KMS-11 (cell line): ENCODE results near the gene C3orf62.
"Not testable (repeated sequence)": the region's sequence is repeated elsewhere in the genome, so short reads cannot be mapped to it uniquely, and the experiment has no call there.

Experiments used
- H2AFZ ChIP-seq: fragments of 200-600 bp; sonication (generic); 2 replicates; pipeline ENCODE4 v1.6.1; 2016; ENCODE audit warnings: antibody characterized with exemption, mixed run types, low read depth
- H3K27ac ChIP-seq: fragments of 200-600 bp; sonication (generic); 2 replicates; pipeline ENCODE4 v1.6.1; 2016; ENCODE audit warnings: mild to moderate bottlenecking, mixed run types
- H3K27me3 ChIP-seq: fragments of 200-600 bp; sonication (generic); 2 replicates; pipeline ENCODE4 v1.6.1; 2017; ENCODE audit warnings: mild to moderate bottlenecking, low read depth, mixed run types, moderate library complexity; ENCODE audit not compliant: insufficient read depth
- H3K36me3 ChIP-seq: fragments of 200-600 bp; sonication (generic); 2 replicates; pipeline ENCODE4 v1.6.1; 2017; ENCODE audit warnings: mild to moderate bottlenecking, mixed run types; ENCODE audit not compliant: insufficient read depth
- H3K4me1 ChIP-seq: fragments of 200-600 bp; sonication (generic); 2 replicates; pipeline ENCODE4 v1.6.1; 2016; ENCODE audit warnings: mild to moderate bottlenecking, low read depth, mixed run types; ENCODE audit not compliant: poor library complexity, severe bottlenecking
- H3K4me2 ChIP-seq: fragments of 200-600 bp; sonication (generic); 2 replicates; pipeline ENCODE4 v1.7.0; 2016; ENCODE audit warnings: mild to moderate bottlenecking, mixed run types
- H3K4me3 ChIP-seq: fragments of 200-600 bp; sonication (generic); IDR thresholded peaks from 2 replicates; pipeline ENCODE4 v1.6.1; 2017; ENCODE audit warnings: low read depth, low read length, mixed read lengths; ENCODE audit not compliant: insufficient read depth
- H3K79me2 ChIP-seq: fragments of 200-600 bp; sonication (generic); 2 replicates; pipeline ENCODE4 v1.6.1; 2016; ENCODE audit warnings: low read depth, mixed run types; ENCODE audit not compliant: insufficient read depth
- H3K9ac ChIP-seq: fragments of 200-600 bp; sonication (generic); 2 replicates; pipeline ENCODE4 v1.6.1; 2016; ENCODE audit warnings: mild to moderate bottlenecking, mixed run types
- H4K20me1 ChIP-seq: fragments of 200-600 bp; sonication (generic); 2 replicates; pipeline ENCODE4 v1.6.1; 2016; ENCODE audit warnings: mild to moderate bottlenecking, mixed run types; ENCODE audit not compliant: insufficient read depth
- CTCF ChIP-seq: fragments of 200-600 bp; sonication (generic); conservative IDR thresholded peaks from 2 replicates; pipeline ENCODE4 v1.6.1; 2017; ENCODE audit warnings: low read depth, mild to moderate bottlenecking, antibody characterized with exemption, low read length, moderate library complexity, mixed read lengths

C3orf62 gene

GRCh38 chr3:49248840-49249227 lies 28.2 kb downstream of the C3orf62 start:
- Histone ChIP-seq H3K27ac (peak overlapping the region; percentile 35; the same call in 1 of the 2 replicates), H3K36me3 (no peaks in the 10 kb centered on the region), H3K4me1 (peaks cover 25% of the 10 kb centered on the region), H4K20me1 (no peaks in the 10 kb centered on the region), H3K4me2 (no peak overlapping the region), H3K9ac (no peak overlapping the region), H2AFZ (peak overlapping the region; percentile 18; the same call in 1 of the 2 replicates), H3K4me3 (no peak overlapping the region), H3K79me2 (no peaks in the 10 kb centered on the region), H3K27me3 (no peaks in the 10 kb centered on the region)
- TF ChIP-seq CTCF = no peak

- no peaks in the 10 kb centered on the region for H3K79me2 ChIP-seq
- H3K9ac ChIP-seq = no peak overlapping the region
- H3K4me3 ChIP-seq = no peak overlapping the region
- peaks cover 25% of the 10 kb centered on the region for H3K4me1 ChIP-seq
- no peak for TF ChIP-seq CTCF
- H4K20me1 ChIP-seq = no peaks in the 10 kb centered on the region
- H3K27me3 ChIP-seq = no peaks in the 10 kb centered on the region
- no peaks in the 10 kb centered on the region for H3K36me3 ChIP-seq
- H3K27ac ChIP-seq = no peak overlapping the region; the same call in 1 of the 2 replicates
- no peak overlapping the region for H3K4me2 ChIP-seq
- H2AFZ ChIP-seq = peak overlapping the region; percentile 30; the same call in 1 of the 2 replicates
Observed at GRCh38 chr3:49244581-49245205, 32.3 kb downstream of the C3orf62 start.

- not testable (repeated sequence) for H2AFZ ChIP-seq, H3K4me2 ChIP-seq, H3K27me3 ChIP-seq, H3K4me3 ChIP-seq, H3K9ac ChIP-seq, H3K36me3 ChIP-seq, H3K79me2 ChIP-seq, H4K20me1 ChIP-seq, H3K27ac ChIP-seq
- H3K4me1 ChIP-seq = peaks cover 13% of the 10 kb centered on the region
Observed at GRCh38 chr3:49240091-49240490, 36.9 kb downstream of the C3orf62 start.

GRCh38 chr3:49238274-49239127 lies 38.5 kb downstream of the C3orf62 start:
- Histone ChIP-seq H3K27ac (no peak overlapping the region), H3K4me3 (no peak overlapping the region), H2AFZ (no peak overlapping the region), H3K9ac (no peak overlapping the region), H3K36me3 (no peaks in the 10 kb centered on the region), H3K27me3 (no peaks in the 10 kb centered on the region), H3K4me1 (no peaks in the 10 kb centered on the region), H3K79me2 (no peaks in the 10 kb centered on the region), H4K20me1 (no peaks in the 10 kb centered on the region), H3K4me2 (no peak overlapping the region)
- no peak for TF ChIP-seq CTCF

- no peak overlapping the region for H2AFZ ChIP-seq
- H3K79me2 ChIP-seq = no peaks in the 10 kb centered on the region
- H3K27ac ChIP-seq = no peak overlapping the region
- no peak overlapping the region for H3K4me3 ChIP-seq
- no peak for TF ChIP-seq CTCF
- H3K27me3 ChIP-seq = no peaks in the 10 kb centered on the region
- H3K4me1 ChIP-seq = no peaks in the 10 kb centered on the region
- H3K9ac ChIP-seq = no peak overlapping the region
- H3K4me2 ChIP-seq = no peak overlapping the region
- no peaks in the 10 kb centered on the region for H4K20me1 ChIP-seq
- H3K36me3 ChIP-seq = no peaks in the 10 kb centered on the region
Observed at GRCh38 chr3:49237344-49237743, 39.7 kb downstream of the C3orf62 start.
